ENCODE data around the gene CTSE. TPM values are rescaled to one million over a fixed set of nuclear protein-coding genes. Genes with fewer than 3 reads are reported as not detected.
"Not testable (repeated sequence)": the region's sequence is repeated elsewhere in the genome, so short reads cannot be mapped to it uniquely, and the experiment has no call there.

The CTSE gene
- total RNA-seq, 1 donor from 2014 or later = not detected

DNA sequence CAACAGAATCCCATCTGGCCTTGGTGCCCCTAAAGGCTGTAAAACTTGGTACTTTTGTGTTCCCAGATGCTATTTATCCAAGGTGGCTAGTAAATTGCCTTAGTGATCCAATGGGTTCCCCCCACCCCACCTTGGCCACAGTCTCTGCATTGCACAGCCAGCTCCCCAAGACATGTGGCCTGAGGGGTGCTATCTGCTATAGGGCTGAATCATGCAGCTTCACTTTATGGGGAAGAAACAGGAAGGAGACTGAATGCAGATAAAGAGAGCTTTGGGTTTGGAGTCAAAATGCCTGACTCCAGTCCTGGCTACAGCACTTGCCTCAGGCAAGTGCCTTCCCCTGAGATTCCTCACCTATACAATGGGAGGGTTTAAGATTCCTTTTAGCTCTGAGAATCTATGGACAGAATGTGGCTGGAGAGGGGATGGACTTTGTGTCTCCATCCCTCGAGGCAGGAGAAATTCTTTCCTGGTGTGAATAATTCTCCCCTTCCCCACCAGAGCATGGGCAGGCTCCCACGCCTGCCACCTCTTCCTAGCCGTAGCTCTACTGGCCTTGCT lies 35.7 kb upstream of the CTSE start:
- no peaks in the 10 kb centered on the region for H3K9me3 Mint-ChIP-seq
- ChIA-PET POLR2A (interaction anchor here (0.6 to 2.1 kb wide), 10 partner anchors 9 to 356 kb away, joined by 3 to 6 read pairs (median 5); no protein-coding TSS in a partner anchor), CTCF (interaction anchor here (1.1 to 3.0 kb wide), 5 partner anchors 10 to 82 kb away, joined by 3 to 18 read pairs (median 4); no protein-coding TSS in a partner anchor)
- DNase-seq = no peak
- peaks cover 80% of the 10 kb centered on the region for H3K36me3 Mint-ChIP-seq (ENCODE audit: low read depth)
- peak overlapping the region; percentile 84 for H3K27ac Mint-ChIP-seq
- peak overlapping the region; percentile 44 for H3K4me3 Mint-ChIP-seq
- no peaks in the 10 kb centered on the region for H3K27me3 Mint-ChIP-seq
- TF ChIP-seq, protein P1, sequence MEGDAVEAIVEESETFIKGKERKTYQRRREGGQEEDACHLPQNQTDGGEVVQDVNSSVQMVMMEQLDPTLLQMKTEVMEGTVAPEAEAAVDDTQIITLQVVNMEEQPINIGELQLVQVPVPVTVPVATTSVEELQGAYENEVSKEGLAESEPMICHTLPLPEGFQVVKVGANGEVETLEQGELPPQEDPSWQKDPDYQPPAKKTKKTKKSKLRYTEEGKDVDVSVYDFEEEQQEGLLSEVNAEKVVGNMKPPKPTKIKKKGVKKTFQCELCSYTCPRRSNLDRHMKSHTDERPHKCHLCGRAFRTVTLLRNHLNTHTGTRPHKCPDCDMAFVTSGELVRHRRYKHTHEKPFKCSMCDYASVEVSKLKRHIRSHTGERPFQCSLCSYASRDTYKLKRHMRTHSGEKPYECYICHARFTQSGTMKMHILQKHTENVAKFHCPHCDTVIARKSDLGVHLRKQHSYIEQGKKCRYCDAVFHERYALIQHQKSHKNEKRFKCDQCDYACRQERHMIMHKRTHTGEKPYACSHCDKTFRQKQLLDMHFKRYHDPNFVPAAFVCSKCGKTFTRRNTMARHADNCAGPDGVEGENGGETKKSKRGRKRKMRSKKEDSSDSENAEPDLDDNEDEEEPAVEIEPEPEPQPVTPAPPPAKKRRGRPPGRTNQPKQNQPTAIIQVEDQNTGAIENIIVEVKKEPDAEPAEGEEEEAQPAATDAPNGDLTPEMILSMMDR (IDR thresholded peaks at IDR 0.05) = no peak
- peaks cover 76% of the 10 kb centered on the region for H3K4me1 Mint-ChIP-seq
- ATAC-seq (ENCODE audit: low read depth) = no peak
- intact Hi-C loops (cut with micrococcal nuclease) = loop anchor here (1.0 to 10.0 kb wide), 2 partner anchors 8 to 745 kb away; no protein-coding TSS in a partner anchor

DNA sequence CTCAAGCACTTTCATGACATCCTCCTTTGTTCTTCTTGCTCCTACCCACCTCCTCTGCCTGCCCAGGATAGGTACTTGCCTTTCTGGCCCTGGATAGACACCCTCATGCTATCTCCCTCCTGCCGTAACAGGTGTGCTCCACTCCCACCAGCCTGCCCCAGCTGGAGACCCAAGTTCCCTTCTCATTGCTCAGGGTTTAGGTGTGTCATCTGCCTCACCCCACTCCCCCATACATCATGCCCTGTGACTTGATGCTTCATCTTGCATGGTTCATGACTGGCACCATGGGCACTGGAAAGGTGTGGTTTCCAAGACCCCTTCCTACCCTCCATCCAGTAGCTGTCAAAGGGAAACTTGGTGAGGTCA lies 35.2 kb upstream of the CTSE start:
- DNase-seq (no peak), ATAC-seq (ENCODE audit: low read depth) (peak; percentile 25)
- Mint-ChIP-seq H3K9me3 (no peaks in the 10 kb centered on the region), H3K4me3 (peak overlapping the region; percentile 17), H3K27ac (peak overlapping the region; percentile 84), H3K36me3 (ENCODE audit: low read depth) (peaks cover 83% of the 10 kb centered on the region), H3K27me3 (no peaks in the 10 kb centered on the region), H3K4me1 (peaks cover 80% of the 10 kb centered on the region)
- TF ChIP-seq, protein P1 (IDR thresholded peaks at IDR 0.05) = no peak
- ChIA-PET POLR2A (interaction anchor here (1.2 to 2.1 kb wide), 4 partner anchors 11 to 23 kb away, joined by 4 to 6 read pairs (median 5); no protein-coding TSS in a partner anchor), CTCF (interaction anchor here (1.5 to 3.0 kb wide), 3 partner anchors 29 to 81 kb away, joined by 4 to 18 read pairs (median 8); no protein-coding TSS in a partner anchor)
- intact Hi-C loops (cut with micrococcal nuclease) = loop anchor here (1.0 to 10.0 kb wide), 2 partner anchors 8 to 744 kb away; no protein-coding TSS in a partner anchor

DNA sequence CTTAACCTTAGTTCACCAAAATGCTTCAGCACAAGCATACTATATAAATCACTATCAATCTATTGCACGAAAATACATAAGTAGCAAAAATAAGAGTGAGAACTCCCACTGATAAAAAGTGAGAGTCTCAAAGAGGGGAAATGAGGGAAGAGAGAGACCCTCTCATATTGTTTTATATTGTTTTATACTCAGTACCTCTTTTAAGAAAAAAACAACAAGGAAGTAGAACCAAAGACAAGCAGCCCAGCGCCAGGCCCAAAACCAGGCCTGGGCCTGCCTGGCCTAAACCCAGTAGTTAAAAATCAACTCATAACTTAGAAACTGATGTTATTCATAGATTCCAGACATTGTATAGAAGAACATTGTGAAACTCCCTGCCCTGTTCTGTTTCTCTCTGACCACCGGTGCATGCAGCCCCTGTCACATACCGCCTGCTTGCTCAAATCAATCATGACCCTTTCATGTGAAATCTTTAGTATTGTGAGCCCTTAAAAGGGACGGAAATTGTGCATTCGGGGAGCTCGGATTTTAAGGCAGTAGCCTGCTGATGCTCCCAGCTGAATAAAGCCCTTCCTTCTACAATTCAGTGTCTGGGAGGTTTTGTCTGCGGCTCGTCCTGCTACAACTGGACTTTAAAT lies 34.7 kb upstream of the CTSE start:
- not testable (repeated sequence) for H3K27me3 Mint-ChIP-seq; H3K9me3 Mint-ChIP-seq; ATAC-seq (ENCODE audit: low read depth); DNase-seq
- ChIA-PET CTCF (interaction anchor here (1.5 to 3.0 kb wide), 3 partner anchors 28 to 81 kb away, joined by 4 to 18 read pairs (median 8); no protein-coding TSS in a partner anchor), POLR2A (interaction anchor here (1.6 kb wide), 1 partner anchor 19 kb away, joined by 4 read pairs; no protein-coding TSS in a partner anchor)
- Mint-ChIP-seq H3K4me3 (peak overlapping the region; percentile 17), H3K27ac (peak overlapping the region; percentile 84), H3K36me3 (ENCODE audit: low read depth) (peaks cover 87% of the 10 kb centered on the region), H3K4me1 (peaks cover 85% of the 10 kb centered on the region)
- intact Hi-C loops (cut with micrococcal nuclease) = loop anchor here (10.0 kb wide), 1 partner anchor 744 kb away; no protein-coding TSS in a partner anchor

DNA sequence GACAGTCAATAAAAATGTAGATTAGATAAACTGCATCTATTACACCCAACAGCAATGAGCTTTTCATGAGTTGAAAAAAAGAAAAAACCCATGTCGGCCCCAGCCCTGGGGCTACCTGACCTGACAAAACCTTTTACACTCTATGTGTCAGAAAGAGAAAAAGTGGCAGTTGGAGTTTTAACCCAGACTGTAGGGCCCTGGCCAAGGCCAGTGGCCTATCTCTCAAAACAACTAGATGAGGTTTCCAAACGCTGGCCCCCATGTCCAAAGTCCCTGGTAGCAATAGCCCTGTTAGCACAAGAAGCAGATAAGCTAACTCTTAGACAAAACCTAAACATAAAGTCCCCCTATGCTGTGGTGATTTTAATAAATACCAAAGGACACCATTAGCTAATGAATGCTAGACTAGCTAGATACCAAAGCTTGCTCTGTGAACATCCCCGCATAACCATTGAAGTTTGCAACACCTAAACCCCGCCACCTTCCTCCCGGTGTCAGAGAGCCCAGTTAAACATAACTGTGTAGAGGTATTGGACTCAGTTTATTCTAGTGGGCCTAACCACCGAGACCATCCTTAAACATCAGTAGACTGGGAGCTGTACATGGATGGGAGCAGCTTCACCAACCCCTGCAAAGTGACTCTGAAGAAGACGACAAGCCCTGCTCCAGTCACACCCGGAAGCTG lies 32.1 kb upstream of the CTSE start:
- peaks cover 94% of the 10 kb centered on the region for H3K4me1 Mint-ChIP-seq
- H3K36me3 Mint-ChIP-seq (ENCODE audit: low read depth) = peaks cover 80% of the 10 kb centered on the region
- H3K27ac Mint-ChIP-seq = peak overlapping the region; percentile 80
- not testable (repeated sequence) for DNase-seq; H3K27me3 Mint-ChIP-seq; ATAC-seq (ENCODE audit: low read depth); H3K9me3 Mint-ChIP-seq
- POLR2A ChIA-PET = interaction anchor here (0.6 to 2.8 kb wide), 9 partner anchors 10 to 47 kb away, joined by 3 to 9 read pairs (median 5); no protein-coding TSS in a partner anchor
- intact Hi-C loops (cut with micrococcal nuclease) = loop anchor here (10.0 kb wide), 1 partner anchor 741 kb away; no protein-coding TSS in a partner anchor
- CTCF ChIA-PET = interaction anchor here (2.2 to 2.4 kb wide), 2 partner anchors 25 to 26 kb away, joined by 6 to 13 read pairs; no protein-coding TSS in a partner anchor
- H3K4me3 Mint-ChIP-seq = peak overlapping the region; percentile 78

DNA sequence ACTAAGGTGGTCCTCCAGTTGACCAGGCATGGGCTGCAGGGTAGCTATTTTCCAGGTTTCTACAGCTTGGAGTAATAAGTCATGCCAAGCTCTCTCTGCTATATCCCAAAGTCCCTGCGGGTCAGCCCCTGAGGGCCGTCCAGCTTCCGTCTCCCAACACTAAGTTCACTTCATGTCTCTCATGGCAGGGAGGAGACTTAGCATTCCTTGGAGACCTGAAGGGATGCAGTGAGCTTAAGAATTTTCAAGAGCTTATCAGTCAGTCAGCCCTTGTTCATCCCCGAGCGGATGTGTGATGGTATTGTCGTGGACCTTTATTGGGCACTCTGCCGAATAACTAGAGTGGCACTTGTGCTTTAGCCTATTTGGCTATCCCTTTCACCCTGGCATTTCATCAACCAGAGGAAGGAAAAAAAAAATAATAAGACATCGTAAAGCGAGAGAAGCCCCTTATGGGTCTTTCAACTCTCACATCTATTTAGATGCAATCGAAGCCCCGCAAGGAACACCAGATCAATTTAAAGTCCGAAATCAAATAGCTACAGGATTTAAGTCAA lies 31.5 kb upstream of the CTSE start:
- peak overlapping the region; percentile 80 for H3K27ac Mint-ChIP-seq
- not testable (repeated sequence) for DNase-seq; ATAC-seq (ENCODE audit: low read depth); H3K27me3 Mint-ChIP-seq; H3K9me3 Mint-ChIP-seq
- H3K36me3 Mint-ChIP-seq (ENCODE audit: low read depth) = peaks cover 75% of the 10 kb centered on the region
- ChIA-PET POLR2A (interaction anchor here (0.6 to 2.8 kb wide), 10 partner anchors 10 to 281 kb away, joined by 3 to 9 read pairs (median 4); no protein-coding TSS in a partner anchor), CTCF (interaction anchor here (2.2 to 2.4 kb wide), 2 partner anchors 24 to 26 kb away, joined by 6 to 13 read pairs; no protein-coding TSS in a partner anchor)
- intact Hi-C loops (cut with micrococcal nuclease) = loop anchor here (10.0 kb wide), 1 partner anchor 740 kb away; no protein-coding TSS in a partner anchor
- H3K4me3 Mint-ChIP-seq = peak overlapping the region; percentile 78
- peaks cover 94% of the 10 kb centered on the region for H3K4me1 Mint-ChIP-seq

DNA sequence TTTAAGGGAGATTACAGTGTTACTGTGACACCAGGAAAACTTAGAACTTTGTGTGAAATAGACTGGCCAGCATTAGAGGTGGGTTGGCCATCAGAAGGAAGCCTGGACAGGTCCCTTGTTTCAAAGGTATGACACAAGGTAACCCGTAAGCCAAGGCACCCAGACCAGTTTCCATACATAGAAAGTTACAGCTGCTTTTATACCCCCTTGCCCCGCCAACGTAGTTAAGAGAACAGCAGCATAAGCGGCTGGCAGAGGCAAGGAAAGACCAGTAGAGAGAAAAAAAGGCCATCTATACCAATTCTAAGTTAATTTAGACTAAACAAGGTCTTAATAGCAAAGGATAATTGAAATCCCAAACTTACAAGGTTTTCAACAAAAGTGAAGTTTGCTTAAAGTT lies 29.9 kb upstream of the CTSE start:
- DNase-seq; H3K27me3 Mint-ChIP-seq; H3K9me3 Mint-ChIP-seq; ATAC-seq (ENCODE audit: low read depth): not testable (repeated sequence)
- CTCF ChIA-PET = interaction anchor here (1.0 kb wide), 1 partner anchor 23 kb away, joined by 4 read pairs; no protein-coding TSS in a partner anchor
- intact Hi-C loops (cut with micrococcal nuclease) = loop anchor here (5.0 to 10.0 kb wide), 3 partner anchors 529 to 739 kb away; no protein-coding TSS in a partner anchor
- Mint-ChIP-seq H3K4me3 (peak overlapping the region; percentile 87), H3K4me1 (peaks cover 94% of the 10 kb centered on the region), H3K27ac (peak overlapping the region; percentile 95), H3K36me3 (ENCODE audit: low read depth) (peaks cover 66% of the 10 kb centered on the region)
- POLR2A ChIA-PET = interaction anchor here (3.4 kb wide), 1 partner anchor 280 kb away, joined by 26 read pairs; the partner anchor contains the start of gene RAB29

DNA sequence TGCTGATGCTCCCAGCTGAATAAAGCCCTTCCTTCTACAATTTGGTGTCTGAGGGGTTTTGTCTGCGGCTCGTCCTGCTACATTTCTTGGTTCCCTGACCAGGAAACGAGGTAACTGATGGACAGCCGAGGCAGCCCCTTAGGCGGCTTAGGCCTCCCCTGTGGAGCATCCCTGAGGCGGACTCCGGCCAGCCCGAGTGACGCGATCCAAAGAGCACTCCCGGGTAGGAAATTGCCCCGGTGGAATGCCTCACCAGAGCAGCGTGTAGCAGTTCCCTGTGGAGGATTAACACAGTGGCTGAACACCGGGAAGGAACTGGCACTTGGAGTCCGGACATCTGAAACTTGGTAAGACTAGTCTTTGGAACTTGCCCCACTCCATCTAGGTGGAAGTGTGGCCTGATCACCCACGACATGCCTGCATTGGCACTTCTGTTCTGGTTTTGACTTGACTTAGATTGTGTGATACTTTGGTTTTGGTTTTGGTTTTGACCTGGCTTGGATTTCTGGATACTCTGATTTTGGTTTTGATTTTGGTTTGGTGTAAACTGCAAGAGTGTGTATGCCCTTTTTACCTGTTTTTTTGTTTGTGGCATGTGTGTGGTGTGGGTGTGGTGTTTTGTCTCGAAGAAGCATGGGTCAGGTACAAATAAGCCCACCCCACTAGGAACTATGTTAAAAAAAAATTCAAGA lies 29.4 kb upstream of the CTSE start, which contains the start of gene RHEX:
Gene RHEX (plus strand): TSS at position 255 of the 692 bp plus-strand sequence. CDS start 44,656 bp downstream, outside the sequence.
- ChIA-PET CTCF (interaction anchor here (1.0 to 3.1 kb wide), 3 partner anchors 16 to 22 kb away, joined by 4 to 24 read pairs (median 4); no protein-coding TSS in a partner anchor), POLR2A (interaction anchor here (1.1 to 3.4 kb wide), 9 partner anchors 11 to 279 kb away, joined by 3 to 101 read pairs (median 13); partner anchors contain the start of gene RAB29)
- not testable (repeated sequence) for H3K27me3 Mint-ChIP-seq; H3K9me3 Mint-ChIP-seq; ATAC-seq (ENCODE audit: low read depth)
- H3K4me3 Mint-ChIP-seq = peak within 1 kb of the TSS; percentile 87
- DNase-seq = peak; percentile 37
- H3K36me3 Mint-ChIP-seq (ENCODE audit: low read depth) = peaks cover 66% of the 10 kb centered on the region
- peaks cover 94% of the 10 kb centered on the region for H3K4me1 Mint-ChIP-seq
- intact Hi-C loops (cut with micrococcal nuclease) = loop anchor here (5.0 to 10.0 kb wide), 3 partner anchors 529 to 738 kb away; no protein-coding TSS in a partner anchor
- peak within 1 kb of the TSS; percentile 95 for H3K27ac Mint-ChIP-seq

DNA sequence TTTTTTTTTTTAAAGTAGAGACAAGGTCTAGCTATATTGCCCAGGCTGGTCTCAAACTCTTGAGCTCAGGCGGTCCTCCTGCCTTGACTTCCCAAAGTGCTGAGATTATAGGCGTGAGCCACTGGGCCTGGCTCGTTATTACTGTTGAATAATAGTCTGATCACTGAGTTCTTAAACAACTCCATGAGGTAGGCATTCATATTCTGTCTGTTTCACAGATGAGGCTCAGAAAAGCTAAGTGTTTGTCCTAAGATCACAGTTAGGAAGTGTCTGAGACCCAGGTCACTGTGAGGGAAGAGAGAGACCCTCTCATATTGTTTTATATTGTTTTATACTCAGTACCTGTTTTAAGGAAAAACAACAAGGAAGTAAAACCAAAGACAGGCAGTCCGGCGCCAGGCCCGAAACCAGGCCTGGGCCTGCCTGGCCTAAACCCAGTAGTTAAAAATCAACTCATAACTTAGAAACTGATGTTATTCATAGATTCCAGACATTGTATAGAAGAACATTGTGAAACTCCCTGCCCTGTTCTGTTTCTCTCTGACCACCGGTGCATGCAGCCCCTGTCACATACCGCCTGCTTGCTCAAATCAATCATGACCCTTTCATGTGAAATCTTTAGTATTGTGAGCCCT lies 28.7 kb upstream of the CTSE start:
- peak overlapping the region; percentile 87 for H3K4me3 Mint-ChIP-seq
- H3K27ac Mint-ChIP-seq = peak overlapping the region; percentile 95
- CTCF ChIA-PET = interaction anchor here (0.8 to 3.1 kb wide), 6 partner anchors 15 to 69 kb away, joined by 3 to 24 read pairs (median 4); no protein-coding TSS in a partner anchor
- not testable (repeated sequence) for H3K27me3 Mint-ChIP-seq; DNase-seq; ATAC-seq (ENCODE audit: low read depth); H3K9me3 Mint-ChIP-seq
- POLR2A ChIA-PET = interaction anchor here (0.6 to 3.4 kb wide), 12 partner anchors 10 to 845 kb away, joined by 3 to 101 read pairs (median 6); partner anchors contain the start of gene RAB29
- intact Hi-C loops (cut with micrococcal nuclease) = loop anchor here (5.0 to 10.0 kb wide), 3 partner anchors 530 to 738 kb away; no protein-coding TSS in a partner anchor
- peaks cover 67% of the 10 kb centered on the region for H3K36me3 Mint-ChIP-seq (ENCODE audit: low read depth)
- peaks cover 94% of the 10 kb centered on the region for H3K4me1 Mint-ChIP-seq
